NK-92 (cell line): ENCODE measurements around the gene FUCA2.
A peak's percentile ranks its signal among the peaks of the same experiment; 100 is the strongest.
"Not testable (repeated sequence)": the region's sequence is repeated elsewhere in the genome, so short reads cannot be mapped to it uniquely, and the experiment has no call there.

Experiments
- DNase-seq: peaks from one replicate; lab custom pipeline; 2025; ENCODE audit not compliant: unreplicated experiment; lab: John Stamatoyannopoulos, UW

FUCA2 gene

DNA sequence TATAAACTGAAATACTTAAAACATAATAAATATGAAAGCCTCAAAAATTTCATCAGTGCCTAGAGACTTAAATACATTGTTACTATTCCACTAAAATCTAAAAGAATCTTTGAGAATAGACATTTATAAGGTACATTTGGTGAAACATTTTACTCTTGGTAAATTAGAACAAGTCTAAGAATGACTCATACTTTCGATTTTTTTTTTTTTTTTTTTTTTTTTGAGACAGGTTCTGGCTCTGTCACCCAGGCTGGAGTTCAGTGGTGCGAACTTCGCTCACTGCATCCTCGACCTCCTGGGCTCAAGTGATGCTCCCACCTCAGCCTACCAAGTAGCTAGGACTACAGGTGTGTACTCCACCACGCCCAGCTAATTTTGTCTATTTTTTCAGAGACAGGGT, 6.4 kb downstream of the FUCA2 start:
- DNase-seq = no peak

DNA sequence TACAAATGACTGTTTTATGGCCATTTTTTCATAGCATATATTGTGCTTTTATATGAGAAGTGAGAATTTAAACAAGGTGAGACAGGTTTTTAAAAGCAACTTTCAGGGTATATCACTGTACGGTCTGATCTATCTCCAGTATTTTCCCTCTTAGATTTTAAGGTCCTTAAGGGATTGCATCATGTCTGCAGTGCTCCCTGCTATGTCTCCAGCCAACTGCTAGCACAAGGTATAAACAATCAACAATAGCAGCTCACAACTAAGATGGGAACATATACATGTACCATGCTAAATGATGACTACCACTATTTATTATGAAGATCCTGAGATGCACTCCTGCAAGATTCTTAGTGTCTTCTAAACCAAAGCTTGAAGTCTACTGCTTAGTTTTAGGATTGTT, 7.2 kb downstream of the FUCA2 start:
- DNase-seq = no peak

- no peak for DNase-seq
Measured at GRCh38 chr6:143501851-143502250, 9.7 kb downstream of the FUCA2 start.

DNA sequence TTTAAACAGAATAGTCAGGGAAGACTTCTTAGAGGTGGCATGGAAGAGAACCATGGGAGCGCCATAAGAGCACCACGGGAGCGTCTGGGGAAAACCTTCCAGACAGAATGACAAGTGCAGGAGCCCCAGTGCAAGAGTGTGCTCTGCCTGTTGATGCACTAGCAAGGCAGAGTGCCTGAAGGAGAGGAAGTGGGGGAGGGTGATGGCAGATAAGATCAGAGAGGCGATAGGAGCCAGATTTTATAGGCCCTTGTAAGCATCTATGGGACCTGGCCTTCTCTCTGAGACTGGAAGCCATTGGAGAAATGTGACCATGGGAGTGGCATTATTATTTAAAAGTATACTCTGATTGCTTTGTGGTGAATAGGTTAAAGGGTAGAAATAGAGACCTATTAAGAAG, 13.1 kb downstream of the FUCA2 start:
- no peak for DNase-seq

DNA sequence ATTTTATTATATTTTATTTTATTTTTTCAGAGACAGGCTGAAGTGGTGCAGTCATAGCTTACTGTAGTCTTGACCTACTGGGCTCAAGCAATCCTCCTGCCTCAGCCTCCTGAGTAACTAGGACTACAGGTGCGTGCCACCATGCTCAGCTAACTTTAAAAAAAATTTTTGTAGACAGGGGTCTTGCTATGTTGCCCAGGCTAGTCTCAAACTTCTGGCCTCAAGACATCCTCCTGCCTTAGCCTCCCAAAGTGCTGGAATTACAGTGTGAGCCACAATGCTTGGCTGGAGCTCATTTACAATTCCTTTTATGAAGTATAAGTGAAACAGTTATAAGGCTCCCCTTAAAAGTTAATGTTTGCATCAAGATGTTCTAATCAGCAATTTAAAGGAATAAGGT, 14.5 kb downstream of the FUCA2 start:
- DNase-seq = no peak

DNA sequence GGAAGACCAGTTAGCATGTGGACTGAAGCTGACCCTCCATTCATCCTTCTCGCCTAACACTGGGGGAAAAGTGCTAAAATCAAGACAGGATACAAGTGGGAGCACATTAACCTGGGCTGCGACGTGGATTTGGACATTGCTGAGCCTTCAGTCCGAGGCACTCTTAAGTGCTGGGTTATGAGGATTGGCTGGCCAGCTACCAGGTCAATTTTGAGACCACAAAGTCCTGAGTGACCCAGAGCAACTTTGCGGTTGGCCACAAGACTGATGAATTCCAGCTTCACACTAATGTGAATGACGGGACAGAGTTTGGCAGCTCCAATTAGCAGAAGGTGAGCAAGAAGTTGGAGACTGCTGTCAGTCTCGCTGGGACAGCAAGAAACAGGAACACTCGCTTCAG, 20.7 kb downstream of the FUCA2 start:
- no peak for DNase-seq

GRCh38 chr6:143490244-143490643, 21.3 kb downstream of the FUCA2 start:
- no peak for DNase-seq

- no peak for DNase-seq
Measured at GRCh38 chr6:143486752-143487151, 24.8 kb downstream of the FUCA2 start.

DNA sequence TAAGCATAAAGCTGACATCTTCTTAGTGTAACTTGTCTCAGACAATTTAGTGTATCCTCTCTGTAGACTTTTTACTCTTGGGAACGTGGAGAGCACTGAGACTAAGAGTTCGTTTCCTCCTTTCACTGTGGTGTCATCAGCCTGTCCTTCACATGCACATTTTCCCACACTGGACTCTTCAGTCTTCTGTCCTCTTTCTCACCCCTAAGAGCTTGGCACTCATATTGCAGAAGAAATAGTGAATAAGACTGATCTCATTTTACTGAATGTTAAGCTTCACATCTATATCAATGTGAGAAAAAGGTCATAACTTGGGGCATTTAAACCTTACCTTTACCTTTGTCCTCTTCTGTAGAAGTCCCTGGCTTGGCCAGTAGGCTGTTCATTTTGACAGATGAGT, 25.6 kb downstream of the FUCA2 start:
- DNase-seq = no peak

- DNase-seq = no peak
Measured at GRCh38 chr6:143482593-143482992, 28.9 kb downstream of the FUCA2 start.

DNA sequence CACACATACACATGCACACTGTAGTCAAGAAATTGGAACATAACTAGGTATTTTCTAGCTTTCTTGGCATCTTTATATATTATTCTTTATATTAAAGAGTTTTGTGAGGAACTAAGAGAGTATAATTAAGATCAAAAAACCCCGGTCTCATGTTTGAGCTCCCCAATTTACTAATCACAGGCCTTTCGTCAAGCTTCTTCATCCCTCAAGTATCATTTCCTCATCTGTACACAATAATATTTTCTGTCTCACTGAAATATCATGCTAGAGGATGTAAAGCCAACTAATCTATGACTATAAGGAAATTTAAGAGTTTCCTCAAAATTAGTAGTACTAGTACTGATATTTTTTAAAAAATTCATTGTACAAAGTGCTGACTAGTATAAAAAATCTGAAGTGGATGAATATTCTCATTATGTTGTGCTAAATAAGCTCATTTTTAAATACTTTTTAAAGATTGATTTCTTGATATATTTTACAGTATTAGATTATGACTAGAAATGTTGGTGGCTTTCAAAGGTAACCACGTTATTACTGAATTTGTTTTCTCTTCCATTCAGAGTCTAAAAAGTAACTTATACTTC, 32.9 kb downstream of the FUCA2 start:
- DNase-seq = no peak

DNA sequence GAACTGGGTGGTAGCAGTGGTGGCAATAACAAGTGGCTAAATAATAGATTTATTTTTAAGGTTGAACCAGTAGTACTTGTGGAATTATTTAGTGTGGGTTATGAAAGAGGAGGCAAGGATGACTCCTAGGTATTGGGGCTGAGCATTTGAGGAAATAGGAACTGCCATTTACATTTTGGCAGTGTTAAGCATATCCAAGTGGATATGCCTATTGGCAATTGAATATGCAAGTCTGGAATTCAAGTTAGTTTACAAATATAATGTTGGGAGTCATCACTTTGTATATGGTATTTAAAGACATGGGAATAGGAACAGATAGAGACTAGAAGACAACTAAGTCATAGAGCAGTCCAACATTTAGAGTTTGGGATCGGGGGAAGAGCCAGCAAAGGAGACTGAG, 35.0 kb downstream of the FUCA2 start:
- no peak for DNase-seq

GRCh38 chr6:143471822-143472221, 39.7 kb downstream of the FUCA2 start:
- DNase-seq = no peak

- not testable (repeated sequence) for DNase-seq
Measured at GRCh38 chr6:143468823-143469222, 42.7 kb downstream of the FUCA2 start.

DNA sequence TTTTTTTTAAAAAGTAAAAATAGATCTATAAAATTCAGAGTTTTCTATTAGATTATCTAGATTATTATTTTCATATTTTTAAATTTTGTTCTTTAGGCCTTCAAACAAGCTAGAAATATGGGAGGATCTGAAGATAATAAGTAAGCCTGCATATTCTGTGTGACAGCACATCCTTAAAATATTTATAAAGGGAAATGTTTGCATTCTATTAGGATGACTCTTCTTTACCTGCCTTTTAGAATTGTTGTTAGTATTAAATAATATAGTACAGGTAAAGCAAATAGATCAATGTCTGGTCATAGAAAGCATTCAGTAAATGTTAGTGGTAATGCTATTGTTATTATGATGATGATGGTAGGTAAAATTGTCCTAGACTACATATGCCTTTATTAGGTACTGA, 43.5 kb downstream of the FUCA2 start:
- no peak for DNase-seq

- no peak for DNase-seq
Measured at GRCh38 chr6:143465546-143465945, 46.0 kb downstream of the FUCA2 start.

GRCh38 chr6:143457563-143458359, 53.8 kb downstream of the FUCA2 start:
- no peak for DNase-seq

GRCh38 chr6:143451531-143451930, 60.0 kb downstream of the FUCA2 start:
- no peak for DNase-seq

- peak; percentile 48 for DNase-seq
Measured at GRCh38 chr6:143450453-143451371, 60.8 kb downstream of the FUCA2 start, which contains the start of the genes ADAT2 and PEX3. TSS of gene ADAT2 (minus strand) at chr6:143450695. CDS start at chr6:143450658, 37 bp downstream. TSS of gene PEX3 (plus strand) at chr6:143450805. CDS start at chr6:143451043, 238 bp downstream.

- no peak for DNase-seq
Measured at GRCh38 chr6:143449714-143450452, 61.6 kb downstream of the FUCA2 start.
